Sciatic nerve (tissue), 2 donors: ENCODE results near the gene IPO13. TPM values are rescaled to one million over a fixed set of nuclear protein-coding genes. Genes with fewer than 3 reads are reported as not detected.

ENCODE experiments used
- ATAC-seq: fragments of 200-7000 bp; cut with Tn5 transposase; one replicate; pipeline ENCODE4 v1.9.1; 2020; ENCODE audit warnings: mild to moderate bottlenecking, moderate library complexity
- DNase-seq: peaks from one replicate; pipeline ENCODE4 v3.0.0-alpha.2; 2020; ENCODE audit warnings: low spot score
- intact Hi-C: fragments of 100-400 bp; cut with DNase I; formaldehyde crosslinking; loops from one replicate; pipeline ENCODE4 v1.14.2; 2022
- total RNA-seq: library from RNA; stranded (reverse); fragmentation: NEBNext Ultra II Directional; extraction: Animal tissue kit (Norgen Biotek cat#: 25700); gene quantifications from one replicate; pipeline ENCODE4 v1.2.1, GENCODE V29; 2021
- donor health status: DM: no; HTN: no; CAD: no.
- donor health status: DM: no; HTN: no; CAD: no.

The IPO13 gene
- total RNA-seq, 1 donor from 2014 or later = 29.0 TPM

GRCh38 chr1:43994794-43995790, 48.3 kb downstream of the IPO13 start:
- intact Hi-C loops = no loop called here
- no peak for DNase-seq
- ATAC-seq = no peak

- DNase-seq (no peak), ATAC-seq (no peak)
- intact Hi-C loops = no loop called here
These were observed 49.4 kb downstream of the IPO13 start for GRCh38 chr1:43995984-43996732.

DNA sequence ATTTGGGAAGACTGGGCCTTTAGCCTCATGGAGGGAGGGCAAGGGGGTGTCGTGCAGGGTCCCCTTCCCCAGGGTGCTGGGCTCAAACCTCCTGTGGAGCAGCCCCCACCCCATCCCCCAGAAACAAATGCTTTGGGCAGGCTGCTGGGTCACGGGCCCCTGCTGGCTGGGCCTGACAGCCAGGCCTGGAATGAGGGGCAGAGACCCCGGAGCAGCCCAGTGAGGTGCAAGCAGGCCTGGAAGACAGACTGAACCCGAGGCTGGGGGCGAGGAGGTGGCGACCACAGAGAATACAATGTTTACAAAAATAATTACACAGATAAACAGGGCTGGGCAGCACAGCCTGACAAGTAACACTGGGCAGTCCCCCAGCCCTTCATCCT, 50.0 kb downstream of the IPO13 start:
- DNase-seq (no peak), ATAC-seq (no peak)
- intact Hi-C loops = no loop called here

GRCh38 chr1:43997295-43997999, 50.7 kb downstream of the IPO13 start:
- no peak for ATAC-seq
- intact Hi-C loops = no loop called here
- no peak for DNase-seq

- DNase-seq (no peak), ATAC-seq (no peak)
- intact Hi-C loops = no loop called here
These were observed 51.2 kb downstream of the IPO13 start for GRCh38 chr1:43998000-43998378.

- intact Hi-C loops = no loop called here
- ATAC-seq (no peak), DNase-seq (no peak)
These were observed 52.7 kb downstream of the IPO13 start for GRCh38 chr1:43999455-43999854.

GRCh38 chr1:44000122-44000665, 53.4 kb downstream of the IPO13 start:
- no peak for DNase-seq
- ATAC-seq = no peak
- intact Hi-C loops = loop anchor here (5.0 kb wide), 1 partner anchor 42 kb away; no protein-coding TSS in a partner anchor

DNA sequence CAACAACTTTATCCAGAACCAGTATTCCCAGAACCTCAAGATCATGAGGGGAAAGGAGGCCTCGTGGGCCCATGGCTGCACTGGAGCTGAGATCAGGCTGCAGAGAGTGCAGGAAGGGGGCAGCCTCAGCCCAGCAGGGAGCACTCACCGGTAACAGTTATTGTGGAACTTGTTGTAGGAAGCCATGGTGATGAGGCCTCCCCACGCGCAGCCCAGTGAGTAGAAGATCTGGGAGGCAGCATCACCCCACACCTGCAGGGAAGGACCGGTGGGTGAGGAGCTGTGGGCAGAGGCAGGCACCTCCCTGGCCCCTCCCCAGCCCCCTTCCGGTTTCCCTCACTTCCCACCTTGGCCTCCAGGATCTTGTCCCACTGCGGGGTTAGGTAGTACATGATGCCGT, 55.4 kb downstream of the IPO13 start:
- intact Hi-C loops = loop anchor here (5.0 kb wide), 1 partner anchor 40 kb away; no protein-coding TSS in a partner anchor
- ATAC-seq (no peak), DNase-seq (no peak)

DNA sequence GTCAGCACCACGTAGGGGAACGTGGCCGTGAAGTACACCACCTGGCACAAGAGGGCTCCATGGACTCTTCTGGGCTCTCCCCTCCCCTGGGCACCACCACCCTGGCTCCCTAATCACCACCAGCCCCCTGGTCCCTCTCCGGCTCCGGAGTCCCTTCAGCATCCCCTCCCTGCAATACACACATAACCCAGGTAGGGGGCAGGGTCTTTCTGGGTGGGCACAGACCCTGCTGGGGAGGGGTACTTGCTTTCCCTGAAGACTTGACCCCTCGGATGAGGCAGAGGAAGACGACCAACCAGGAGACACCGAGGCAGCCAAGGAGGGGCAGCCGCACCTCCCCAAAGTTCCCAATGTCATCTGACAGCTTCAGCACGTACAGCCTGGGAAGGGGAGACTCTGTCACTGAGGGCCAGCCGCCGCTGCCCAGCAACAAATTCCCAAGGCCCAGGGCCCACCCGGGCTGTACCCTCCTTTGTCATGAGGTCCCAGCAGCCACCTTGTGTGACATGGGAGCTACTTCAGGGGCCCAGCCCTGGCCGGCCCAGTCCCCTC, 55.9 kb downstream of the IPO13 start:
- DNase-seq (no peak), ATAC-seq (no peak)
- intact Hi-C loops = loop anchor here (5.0 kb wide), 1 partner anchor 40 kb away; no protein-coding TSS in a partner anchor

- no peak for ATAC-seq
- DNase-seq = no peak
- intact Hi-C loops = no loop called here
These were observed 61.5 kb downstream of the IPO13 start for GRCh38 chr1:44008259-44008658.

- ATAC-seq = peak; percentile 40
- no peak for DNase-seq
- intact Hi-C loops = no loop called here
These were observed 64.3 kb downstream of the IPO13 start for GRCh38 chr1:44010935-44011471.

- no peak for DNase-seq
- intact Hi-C loops = no loop called here
- ATAC-seq = no peak
These were observed 65.7 kb downstream of the IPO13 start for GRCh38 chr1:44012404-44012803.

GRCh38 chr1:44012941-44013609, 66.3 kb downstream of the IPO13 start:
- intact Hi-C loops = no loop called here
- ATAC-seq (no peak), DNase-seq (no peak)

DNA sequence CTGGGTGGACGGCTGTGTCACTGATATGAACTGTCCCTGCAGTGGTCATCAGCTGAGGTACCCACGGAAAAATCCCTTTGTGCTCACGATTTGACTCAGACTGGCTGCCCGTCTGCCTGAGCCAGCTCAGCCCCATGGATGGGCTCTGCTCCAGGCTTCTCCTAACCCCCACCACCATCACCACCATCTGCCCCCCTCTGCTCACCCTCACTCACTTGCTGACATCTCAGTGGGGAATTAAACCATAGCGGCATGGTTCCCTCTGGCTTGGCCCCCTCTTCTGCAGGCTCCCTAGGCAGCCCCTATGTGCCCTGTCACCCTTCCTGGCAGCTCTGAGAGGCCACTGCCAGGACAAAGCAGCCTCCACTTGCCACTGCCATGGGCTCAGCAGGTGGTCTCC, 67.2 kb downstream of the IPO13 start:
- intact Hi-C loops = no loop called here
- ATAC-seq = no peak

DNA sequence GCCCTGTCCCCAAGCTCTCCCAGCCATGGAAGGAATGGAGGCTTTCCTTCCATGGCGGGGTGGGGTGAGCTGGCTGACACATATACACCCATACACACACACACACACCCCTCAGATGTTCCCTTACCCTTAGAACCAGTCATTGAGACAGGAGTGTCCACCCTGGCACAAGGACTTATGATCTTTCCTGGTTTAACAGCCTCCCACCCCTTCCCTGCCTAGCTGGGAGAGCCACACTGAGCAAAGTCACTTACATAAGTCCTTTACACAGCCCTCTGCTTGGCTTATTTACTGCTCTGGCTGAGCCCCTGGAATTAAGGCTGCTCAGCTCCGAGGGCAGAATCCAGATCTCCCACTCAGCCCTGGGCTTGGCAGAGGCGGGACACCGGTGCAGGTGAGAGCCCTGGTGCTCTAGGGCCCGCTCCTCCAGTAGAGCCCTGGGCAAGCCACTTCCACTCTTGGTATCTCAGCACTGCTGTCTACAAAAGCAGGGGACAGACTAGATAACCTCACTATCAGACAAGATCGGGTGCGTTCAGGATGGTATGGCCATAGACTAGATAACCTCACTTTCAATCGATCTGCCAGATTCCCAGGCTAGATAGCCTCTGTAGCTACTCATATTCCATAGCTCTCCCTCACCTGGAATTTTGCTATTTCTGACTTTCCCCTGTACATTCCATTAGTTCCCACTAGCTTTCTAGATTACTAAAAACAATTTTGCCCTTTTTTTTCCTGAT, 67.8 kb downstream of the IPO13 start:
- no peak for DNase-seq
- intact Hi-C loops = no loop called here
- ATAC-seq = no peak

More for the DNA sequence above, 67.2 kb downstream of the IPO13 start:
- DNase-seq = no peak

DNA sequence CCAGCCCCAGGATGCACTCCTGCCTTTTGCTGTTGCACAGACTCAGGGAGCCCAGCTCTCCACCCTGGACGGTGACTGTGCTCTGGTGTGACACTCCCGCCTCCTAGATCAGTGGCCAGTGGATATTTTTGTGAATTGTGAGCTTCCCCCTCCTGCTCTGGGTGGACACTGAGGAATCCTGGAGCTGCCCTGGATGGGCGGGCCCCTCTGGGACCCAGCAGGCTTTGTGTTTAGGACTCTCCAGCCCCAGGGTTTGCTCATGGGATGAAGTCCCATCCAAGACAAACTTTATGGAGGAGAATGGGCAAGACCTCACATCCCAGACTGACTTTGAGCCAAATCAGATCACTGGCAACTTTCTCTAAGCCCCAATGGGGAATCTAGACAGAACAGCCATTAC, 68.5 kb downstream of the IPO13 start:
- intact Hi-C loops = no loop called here
- peak; percentile 52 for ATAC-seq
- no peak for DNase-seq
